ENCODE results near the gene SPINT2.
"Not testable (repeated sequence)": the region's sequence is repeated elsewhere in the genome, so short reads cannot be mapped to it uniquely, and the experiment has no call there.

SPINT2 gene

GRCh38 chr19:38335949-38336637 is 71.7 kb downstream of the SPINT2 start:
- no peak for TF ChIP-seq CTCF (conservative IDR thresholded peaks at IDR 0.05; ENCODE audit: low read depth, low read length)
- DNase-seq (ENCODE audit: low read depth) = peak; percentile 92
- peak overlapping the region; percentile 90 for H3K4me3 ChIP-seq (ENCODE audit: low read length)

GRCh38 chr19:38336638-38337359 is 72.4 kb downstream of the SPINT2 start:
- peak overlapping the region; percentile 90 for H3K4me3 ChIP-seq (ENCODE audit: low read length)
- peak; percentile 84 for DNase-seq (ENCODE audit: low read depth)
- no peak for TF ChIP-seq CTCF (conservative IDR thresholded peaks at IDR 0.05; ENCODE audit: low read depth, low read length)

- TF ChIP-seq CTCF (conservative IDR thresholded peaks at IDR 0.05; ENCODE audit: low read depth, low read length) = no peak
- peak overlapping the region; percentile 90 for H3K4me3 ChIP-seq (ENCODE audit: low read length)
- DNase-seq (ENCODE audit: low read depth) = no peak
Measured at GRCh38 chr19:38337360-38337653, 72.9 kb downstream of the SPINT2 start.

- not testable (repeated sequence) for DNase-seq (ENCODE audit: low read depth)
Measured at GRCh38 chr19:38339011-38339410, 74.6 kb downstream of the SPINT2 start.

GRCh38 chr19:38340927-38341326 is 76.6 kb downstream of the SPINT2 start:
- no peak for TF ChIP-seq CTCF (conservative IDR thresholded peaks at IDR 0.05; ENCODE audit: low read depth, low read length)
- no peak for DNase-seq (ENCODE audit: low read depth)
- no peak overlapping the region for H3K4me3 ChIP-seq (ENCODE audit: low read length)

More at GRCh38 chr19:38339011-38339410, 74.6 kb downstream of the SPINT2 start:
- not testable (repeated sequence) for H3K4me3 ChIP-seq (ENCODE audit: low read length)
